ENCODE data around the gene CDKN2C. TPM values are rescaled to one million over a fixed set of nuclear protein-coding genes. Genes with fewer than 3 reads are reported as not detected.

The CDKN2C gene
- total and polyA plus RNA-seq, 10 of the 15 experiments (the other 5 are each of a cell fraction or from before 2014, with no cell fraction given), result 3.3 to 11.7 (median 6.0) TPM

DNA sequence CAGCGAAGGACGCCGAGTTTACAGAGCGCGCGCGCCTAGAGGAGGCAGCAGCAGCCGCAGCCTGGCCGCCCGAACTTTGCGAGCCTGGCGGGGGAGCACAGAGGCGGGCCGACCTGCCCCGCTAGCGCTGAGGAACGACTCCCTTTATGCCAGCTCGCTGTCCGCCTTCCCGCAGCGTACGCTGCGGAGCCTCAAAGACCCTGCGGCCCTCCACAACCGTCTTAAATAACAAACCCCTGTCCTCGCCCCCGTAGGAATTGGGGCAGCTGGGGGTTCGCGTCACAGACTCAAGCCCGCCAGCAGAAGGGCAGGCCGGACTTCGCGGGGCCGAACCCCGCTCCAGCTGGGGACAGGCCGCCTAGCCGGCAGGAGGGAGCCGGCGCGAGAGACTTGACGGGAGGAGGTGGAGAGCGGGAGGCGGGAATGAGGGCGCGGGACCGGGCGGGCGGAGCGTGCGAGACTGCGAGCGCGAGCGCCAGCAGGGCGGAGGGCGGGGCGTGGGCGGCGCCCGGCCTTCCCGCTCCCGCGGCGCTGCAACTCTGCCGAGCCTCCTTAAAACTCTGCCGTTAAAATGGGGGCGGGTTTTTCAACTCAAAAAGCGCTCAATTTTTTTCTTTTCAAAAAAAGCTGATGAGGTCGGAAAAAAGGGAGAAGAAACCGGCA, 1.8 kb upstream of the CDKN2C start (continued):
- no peak for TF ChIP-seq KDM1A (IDR thresholded peaks at IDR 0.05; ENCODE audit: borderline replicate concordance)
- TF ChIP-seq BCL11A (IDR thresholded peaks at IDR 0.05; ENCODE audit: low read depth, low read length), result no peak
- TF ChIP-seq DPF2 (IDR thresholded peaks at IDR 0.05), result peak; percentile 51; the same call in 1 of the 2 replicates
- TF ChIP-seq MEF2B (IDR thresholded peaks at IDR 0.05; ENCODE audit: partially characterized antibody, poor library complexity, severe bottlenecking), result no peak
- TF ChIP-seq SPI1 (IDR thresholded peaks at IDR 0.05; ENCODE audit: borderline replicate concordance, insufficient read depth, low read depth, low read length), result no peak
- TF ChIP-seq KLF5 (IDR thresholded peaks at IDR 0.05; ENCODE audit: partially characterized antibody), result no peak
- TF ChIP-seq CEBPB (IDR thresholded peaks at IDR 0.05; ENCODE audit: borderline replicate concordance in 1 of 2, low read depth in 2 of 2, low read length in 2 of 2), result no peak
- no peak for TF ChIP-seq SMAD5 (IDR thresholded peaks at IDR 0.05; ENCODE audit: low read depth)
- TF ChIP-seq, protein P1, sequence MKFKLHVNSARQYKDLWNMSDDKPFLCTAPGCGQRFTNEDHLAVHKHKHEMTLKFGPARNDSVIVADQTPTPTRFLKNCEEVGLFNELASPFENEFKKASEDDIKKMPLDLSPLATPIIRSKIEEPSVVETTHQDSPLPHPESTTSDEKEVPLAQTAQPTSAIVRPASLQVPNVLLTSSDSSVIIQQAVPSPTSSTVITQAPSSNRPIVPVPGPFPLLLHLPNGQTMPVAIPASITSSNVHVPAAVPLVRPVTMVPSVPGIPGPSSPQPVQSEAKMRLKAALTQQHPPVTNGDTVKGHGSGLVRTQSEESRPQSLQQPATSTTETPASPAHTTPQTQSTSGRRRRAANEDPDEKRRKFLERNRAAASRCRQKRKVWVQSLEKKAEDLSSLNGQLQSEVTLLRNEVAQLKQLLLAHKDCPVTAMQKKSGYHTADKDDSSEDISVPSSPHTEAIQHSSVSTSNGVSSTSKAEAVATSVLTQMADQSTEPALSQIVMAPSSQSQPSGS (IDR thresholded peaks at IDR 0.05; ENCODE audit: low read length), result no peak
- TF ChIP-seq, protein P2, sequence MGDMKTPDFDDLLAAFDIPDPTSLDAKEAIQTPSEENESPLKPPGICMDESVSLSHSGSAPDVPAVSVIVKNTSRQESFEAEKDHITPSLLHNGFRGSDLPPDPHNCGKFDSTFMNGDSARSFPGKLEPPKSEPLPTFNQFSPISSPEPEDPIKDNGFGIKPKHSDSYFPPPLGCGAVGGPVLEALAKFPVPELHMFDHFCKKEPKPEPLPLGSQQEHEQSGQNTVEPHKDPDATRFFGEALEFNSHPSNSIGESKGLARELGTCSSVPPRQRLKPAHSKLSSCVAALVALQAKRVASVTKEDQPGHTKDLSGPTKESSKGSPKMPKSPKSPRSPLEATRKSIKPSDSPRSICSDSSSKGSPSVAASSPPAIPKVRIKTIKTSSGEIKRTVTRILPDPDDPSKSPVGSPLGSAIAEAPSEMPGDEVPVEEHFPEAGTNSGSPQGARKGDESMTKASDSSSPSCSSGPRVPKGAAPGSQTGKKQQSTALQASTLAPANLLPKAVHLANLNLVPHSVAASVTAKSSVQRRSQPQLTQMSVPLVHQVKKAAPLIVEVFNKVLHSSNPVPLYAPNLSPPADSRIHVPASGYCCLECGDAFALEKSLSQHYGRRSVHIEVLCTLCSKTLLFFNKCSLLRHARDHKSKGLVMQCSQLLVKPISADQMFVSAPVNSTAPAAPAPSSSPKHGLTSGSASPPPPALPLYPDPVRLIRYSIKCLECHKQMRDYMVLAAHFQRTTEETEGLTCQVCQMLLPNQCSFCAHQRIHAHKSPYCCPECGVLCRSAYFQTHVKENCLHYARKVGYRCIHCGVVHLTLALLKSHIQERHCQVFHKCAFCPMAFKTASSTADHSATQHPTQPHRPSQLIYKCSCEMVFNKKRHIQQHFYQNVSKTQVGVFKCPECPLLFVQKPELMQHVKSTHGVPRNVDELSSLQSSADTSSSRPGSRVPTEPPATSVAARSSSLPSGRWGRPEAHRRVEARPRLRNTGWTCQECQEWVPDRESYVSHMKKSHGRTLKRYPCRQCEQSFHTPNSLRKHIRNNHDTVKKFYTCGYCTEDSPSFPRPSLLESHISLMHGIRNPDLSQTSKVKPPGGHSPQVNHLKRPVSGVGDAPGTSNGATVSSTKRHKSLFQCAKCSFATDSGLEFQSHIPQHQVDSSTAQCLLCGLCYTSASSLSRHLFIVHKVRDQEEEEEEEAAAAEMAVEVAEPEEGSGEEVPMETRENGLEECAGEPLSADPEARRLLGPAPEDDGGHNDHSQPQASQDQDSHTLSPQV (IDR thresholded peaks at IDR 0.05), result no peak
- no peak for TF ChIP-seq ZZZ3 (IDR thresholded peaks at IDR 0.05; ENCODE audit: control insufficient read depth, insufficient read length, low read depth)
- no peak for TF ChIP-seq NFXL1 (IDR thresholded peaks at IDR 0.05; ENCODE audit: borderline replicate concordance)
- no peak for TF ChIP-seq SIX5 (IDR thresholded peaks at IDR 0.05; ENCODE audit: low read depth, low read length, severe bottlenecking)
- TF ChIP-seq, protein P3, sequence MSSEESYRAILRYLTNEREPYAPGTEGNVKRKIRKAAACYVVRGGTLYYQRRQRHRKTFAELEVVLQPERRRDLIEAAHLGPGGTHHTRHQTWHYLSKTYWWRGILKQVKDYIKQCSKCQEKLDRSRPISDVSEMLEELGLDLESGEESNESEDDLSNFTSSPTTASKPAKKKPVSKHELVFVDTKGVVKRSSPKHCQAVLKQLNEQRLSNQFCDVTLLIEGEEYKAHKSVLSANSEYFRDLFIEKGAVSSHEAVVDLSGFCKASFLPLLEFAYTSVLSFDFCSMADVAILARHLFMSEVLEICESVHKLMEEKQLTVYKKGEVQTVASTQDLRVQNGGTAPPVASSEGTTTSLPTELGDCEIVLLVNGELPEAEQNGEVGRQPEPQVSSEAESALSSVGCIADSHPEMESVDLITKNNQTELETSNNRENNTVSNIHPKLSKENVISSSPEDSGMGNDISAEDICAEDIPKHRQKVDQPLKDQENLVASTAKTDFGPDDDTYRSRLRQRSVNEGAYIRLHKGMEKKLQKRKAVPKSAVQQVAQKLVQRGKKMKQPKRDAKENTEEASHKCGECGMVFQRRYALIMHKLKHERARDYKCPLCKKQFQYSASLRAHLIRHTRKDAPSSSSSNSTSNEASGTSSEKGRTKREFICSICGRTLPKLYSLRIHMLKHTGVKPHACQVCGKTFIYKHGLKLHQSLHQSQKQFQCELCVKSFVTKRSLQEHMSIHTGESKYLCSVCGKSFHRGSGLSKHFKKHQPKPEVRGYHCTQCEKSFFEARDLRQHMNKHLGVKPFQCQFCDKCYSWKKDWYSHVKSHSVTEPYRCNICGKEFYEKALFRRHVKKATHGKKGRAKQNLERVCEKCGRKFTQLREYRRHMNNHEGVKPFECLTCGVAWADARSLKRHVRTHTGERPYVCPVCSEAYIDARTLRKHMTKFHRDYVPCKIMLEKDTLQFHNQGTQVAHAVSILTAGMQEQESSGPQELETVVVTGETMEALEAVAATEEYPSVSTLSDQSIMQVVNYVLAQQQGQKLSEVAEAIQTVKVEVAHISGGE (CRISPR knock-in tag; IDR thresholded peaks at IDR 0.05), result no peak
- TF ChIP-seq KAT2A (conservative IDR thresholded peaks at IDR 0.05; ENCODE audit: control insufficient read depth, low read depth, low read length), result no peak
- TF ChIP-seq, protein P4, sequence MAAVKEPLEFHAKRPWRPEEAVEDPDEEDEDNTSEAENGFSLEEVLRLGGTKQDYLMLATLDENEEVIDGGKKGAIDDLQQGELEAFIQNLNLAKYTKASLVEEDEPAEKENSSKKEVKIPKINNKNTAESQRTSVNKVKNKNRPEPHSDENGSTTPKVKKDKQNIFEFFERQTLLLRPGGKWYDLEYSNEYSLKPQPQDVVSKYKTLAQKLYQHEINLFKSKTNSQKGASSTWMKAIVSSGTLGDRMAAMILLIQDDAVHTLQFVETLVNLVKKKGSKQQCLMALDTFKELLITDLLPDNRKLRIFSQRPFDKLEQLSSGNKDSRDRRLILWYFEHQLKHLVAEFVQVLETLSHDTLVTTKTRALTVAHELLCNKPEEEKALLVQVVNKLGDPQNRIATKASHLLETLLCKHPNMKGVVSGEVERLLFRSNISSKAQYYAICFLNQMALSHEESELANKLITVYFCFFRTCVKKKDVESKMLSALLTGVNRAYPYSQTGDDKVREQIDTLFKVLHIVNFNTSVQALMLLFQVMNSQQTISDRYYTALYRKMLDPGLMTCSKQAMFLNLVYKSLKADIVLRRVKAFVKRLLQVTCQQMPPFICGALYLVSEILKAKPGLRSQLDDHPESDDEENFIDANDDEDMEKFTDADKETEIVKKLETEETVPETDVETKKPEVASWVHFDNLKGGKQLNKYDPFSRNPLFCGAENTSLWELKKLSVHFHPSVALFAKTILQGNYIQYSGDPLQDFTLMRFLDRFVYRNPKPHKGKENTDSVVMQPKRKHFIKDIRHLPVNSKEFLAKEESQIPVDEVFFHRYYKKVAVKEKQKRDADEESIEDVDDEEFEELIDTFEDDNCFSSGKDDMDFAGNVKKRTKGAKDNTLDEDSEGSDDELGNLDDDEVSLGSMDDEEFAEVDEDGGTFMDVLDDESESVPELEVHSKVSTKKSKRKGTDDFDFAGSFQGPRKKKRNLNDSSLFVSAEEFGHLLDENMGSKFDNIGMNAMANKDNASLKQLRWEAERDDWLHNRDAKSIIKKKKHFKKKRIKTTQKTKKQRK (IDR thresholded peaks at IDR 0.05; ENCODE audit: low read depth, low read length), result no peak
- TF ChIP-seq SUZ12 (IDR thresholded peaks at IDR 0.05; ENCODE audit: unreplicated experiment), result no peak
